ENCODE measurements around the gene SPR.
A peak's percentile ranks its signal among the peaks of the same experiment; 100 is the strongest.

SPR gene

DNA sequence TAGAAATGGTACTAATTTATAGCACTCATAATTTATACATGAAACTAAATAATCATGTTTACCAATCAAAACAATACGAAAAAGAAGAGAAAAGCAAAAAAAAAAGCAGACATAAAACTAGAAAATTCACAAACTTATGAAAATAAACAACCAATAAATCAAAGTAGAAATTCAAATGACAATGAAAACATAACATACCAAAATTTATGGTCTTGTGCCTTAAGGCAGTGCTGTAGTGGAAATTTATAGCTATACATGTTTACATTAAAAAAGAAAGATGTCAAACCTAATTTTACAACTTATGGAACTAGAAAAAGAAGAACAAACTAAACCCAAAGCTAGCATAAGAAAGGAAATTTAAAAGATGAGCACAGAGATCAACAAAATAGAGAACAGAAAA, 16.1 kb upstream of the SPR start:
- Mint-ChIP-seq H3K4me1 (ENCODE audit: low read depth) (no peaks in the 10 kb centered on the region), H3K27me3 (peaks cover 60% of the 10 kb centered on the region), H3K27ac (no peak overlapping the region), H3K4me3 (no peak overlapping the region), H3K9me3 (no peaks in the 10 kb centered on the region), H3K36me3 (ENCODE audit: low read depth) (no peaks in the 10 kb centered on the region)

DNA sequence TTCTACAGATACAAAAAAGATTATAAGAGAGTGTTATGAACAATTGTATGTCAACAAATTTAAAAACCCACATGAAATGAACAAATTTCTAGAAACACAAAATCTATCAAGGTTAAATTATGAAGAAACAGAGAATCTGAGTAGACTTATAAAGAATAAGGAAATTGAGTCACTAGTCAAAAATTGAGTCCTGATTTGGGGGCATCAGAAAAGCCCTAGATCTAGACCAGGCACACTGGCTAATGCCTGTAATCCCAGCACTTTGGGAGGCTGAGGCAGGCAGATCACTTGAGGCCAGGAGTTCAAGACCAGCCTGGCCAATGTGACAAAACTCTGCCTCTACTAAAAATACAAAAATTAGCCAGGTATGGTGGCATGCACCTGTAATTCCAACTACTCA, 15.3 kb upstream of the SPR start:
- Mint-ChIP-seq H3K4me3 (no peak overlapping the region), H3K27me3 (peaks cover 55% of the 10 kb centered on the region), H3K9me3 (no peaks in the 10 kb centered on the region), H3K4me1 (ENCODE audit: low read depth) (no peaks in the 10 kb centered on the region), H3K27ac (no peak overlapping the region), H3K36me3 (ENCODE audit: low read depth) (no peaks in the 10 kb centered on the region)

DNA sequence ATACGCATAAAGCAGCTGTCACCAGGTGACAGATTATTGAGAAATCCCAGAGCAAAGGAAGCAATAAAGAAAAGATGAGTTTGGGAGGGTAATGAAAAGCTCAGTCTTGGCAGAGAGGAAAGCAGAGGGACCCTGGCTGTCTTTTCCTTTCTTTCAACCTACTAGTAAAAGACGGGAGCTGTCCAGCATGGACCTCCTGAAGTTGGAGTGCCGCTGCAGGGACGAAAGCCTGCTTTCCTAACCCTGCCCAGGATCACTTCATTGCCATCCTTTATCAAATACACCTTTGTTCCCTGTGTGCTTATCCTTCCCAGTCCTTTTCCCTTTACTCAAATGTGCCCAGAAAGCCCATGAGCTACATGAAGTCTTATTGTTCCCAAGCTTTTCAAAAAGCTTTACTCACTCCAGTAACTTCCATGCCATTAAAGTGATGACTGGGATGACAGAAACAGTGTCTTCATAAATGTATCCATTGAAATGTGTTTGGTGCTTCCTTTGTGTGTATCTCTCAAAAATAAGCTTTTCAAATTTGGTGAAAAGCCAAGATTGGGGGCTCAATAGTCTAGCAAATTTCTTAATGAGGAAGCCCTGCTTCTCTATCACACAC, 3.7 kb upstream of the SPR start:
- H3K4me1 Mint-ChIP-seq (ENCODE audit: low read depth): no peaks in the 10 kb centered on the region
- peaks cover 63% of the 10 kb centered on the region for H3K27me3 Mint-ChIP-seq
- no peak overlapping the region for H3K27ac Mint-ChIP-seq
- H3K36me3 Mint-ChIP-seq (ENCODE audit: low read depth): no peaks in the 10 kb centered on the region
- no peak overlapping the region for H3K4me3 Mint-ChIP-seq
- no peaks in the 10 kb centered on the region for H3K9me3 Mint-ChIP-seq

DNA sequence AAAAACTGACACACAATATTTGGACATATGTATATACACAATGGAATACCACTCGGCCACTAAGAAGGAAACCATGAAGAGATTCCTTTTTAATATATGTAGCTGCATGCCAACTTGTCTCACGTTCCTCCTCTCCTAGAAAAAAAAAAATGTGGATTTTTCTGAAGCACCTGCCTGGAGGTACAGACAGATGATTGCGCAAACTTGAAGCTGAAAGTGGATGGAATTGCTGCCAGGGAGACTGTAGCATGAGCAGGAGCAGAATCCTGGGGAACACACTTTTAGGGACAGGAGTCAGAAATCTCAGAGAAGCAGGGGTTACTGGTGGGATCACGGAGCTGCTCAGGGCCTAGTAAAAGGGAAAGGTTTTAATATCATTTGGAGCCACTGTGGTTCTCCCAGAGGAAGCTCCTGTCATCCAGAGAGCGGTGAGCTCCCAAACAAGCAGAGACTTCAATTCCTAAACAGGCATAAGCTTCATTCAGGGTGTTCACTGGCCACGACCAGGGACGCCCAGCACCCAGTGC, 640 bp upstream of the SPR start:
- H3K4me1 Mint-ChIP-seq (ENCODE audit: low read depth): no peaks in the 10 kb centered on the region
- no peak overlapping the region for H3K27ac Mint-ChIP-seq
- no peaks in the 10 kb centered on the region for H3K36me3 Mint-ChIP-seq (ENCODE audit: low read depth)
- peaks cover 63% of the 10 kb centered on the region for H3K27me3 Mint-ChIP-seq
- peak overlapping the region; percentile 68 for H3K4me3 Mint-ChIP-seq
- H3K9me3 Mint-ChIP-seq: no peaks in the 10 kb centered on the region

- H3K27ac Mint-ChIP-seq: no peak overlapping the region
- peak overlapping the region; percentile 74 for H3K4me3 Mint-ChIP-seq
- no peaks in the 10 kb centered on the region for H3K4me1 Mint-ChIP-seq (ENCODE audit: low read depth)
- no peaks in the 10 kb centered on the region for H3K36me3 Mint-ChIP-seq (ENCODE audit: low read depth)
- H3K9me3 Mint-ChIP-seq: no peaks in the 10 kb centered on the region
- peaks cover 50% of the 10 kb centered on the region for H3K27me3 Mint-ChIP-seq
Observed at GRCh38 chr2:72887740-72888437, 681 bp downstream of the SPR start.

DNA sequence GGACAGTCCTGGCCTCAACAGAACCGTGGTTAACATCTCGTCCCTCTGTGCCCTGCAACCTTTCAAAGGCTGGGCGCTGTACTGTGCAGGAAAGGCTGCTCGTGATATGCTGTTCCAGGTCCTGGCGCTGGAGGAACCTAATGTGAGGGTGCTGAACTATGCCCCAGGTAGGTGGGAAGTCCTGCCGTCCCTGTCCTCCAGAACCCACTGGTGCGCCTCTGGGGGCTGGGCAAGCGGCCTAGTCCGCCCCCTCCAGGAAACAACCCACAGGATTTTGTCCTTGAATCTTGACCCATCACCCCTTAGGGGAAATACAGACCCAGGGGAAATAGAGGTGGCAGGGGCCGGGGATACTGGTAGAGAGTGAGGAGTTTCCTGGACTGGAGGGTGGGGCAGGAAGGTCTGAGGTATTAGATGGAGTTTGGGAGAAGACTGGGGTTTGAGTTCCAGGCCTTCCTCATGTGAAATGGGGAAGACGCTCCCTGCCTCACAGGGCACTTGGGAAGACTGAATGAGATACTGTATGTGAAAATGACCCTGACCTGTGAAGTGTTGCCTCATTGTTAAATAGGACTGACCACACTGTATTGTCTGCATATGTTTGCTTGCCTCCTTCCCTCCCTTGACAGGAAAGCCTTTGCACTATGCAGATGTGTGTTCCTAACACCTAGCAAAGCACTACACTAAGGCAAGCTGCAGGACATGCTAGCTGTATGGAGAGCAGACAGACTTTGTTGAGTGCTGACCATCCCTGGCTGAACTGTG, 1.4 kb downstream of the SPR start:
- peaks cover 43% of the 10 kb centered on the region for H3K27me3 Mint-ChIP-seq
- no peak overlapping the region for H3K27ac Mint-ChIP-seq
- H3K4me1 Mint-ChIP-seq (ENCODE audit: low read depth): no peaks in the 10 kb centered on the region
- H3K9me3 Mint-ChIP-seq: no peaks in the 10 kb centered on the region
- H3K4me3 Mint-ChIP-seq: peak overlapping the region; percentile 74
- H3K36me3 Mint-ChIP-seq (ENCODE audit: low read depth): no peaks in the 10 kb centered on the region

- Mint-ChIP-seq H3K36me3 (ENCODE audit: low read depth) (no peaks in the 10 kb centered on the region), H3K27me3 (peaks cover 36% of the 10 kb centered on the region), H3K4me3 (no peak overlapping the region), H3K9me3 (no peaks in the 10 kb centered on the region), H3K4me1 (ENCODE audit: low read depth) (no peaks in the 10 kb centered on the region), H3K27ac (no peak overlapping the region)
Observed at GRCh38 chr2:72889991-72890390, 2.8 kb downstream of the SPR start.

- H3K9me3 Mint-ChIP-seq: no peaks in the 10 kb centered on the region
- peaks cover 31% of the 10 kb centered on the region for H3K27me3 Mint-ChIP-seq
- no peak overlapping the region for H3K27ac Mint-ChIP-seq
- H3K4me1 Mint-ChIP-seq (ENCODE audit: low read depth): no peaks in the 10 kb centered on the region
- H3K36me3 Mint-ChIP-seq (ENCODE audit: low read depth): no peaks in the 10 kb centered on the region
- H3K4me3 Mint-ChIP-seq: no peak overlapping the region
Observed at GRCh38 chr2:72891091-72891818, 4.0 kb downstream of the SPR start.

DNA sequence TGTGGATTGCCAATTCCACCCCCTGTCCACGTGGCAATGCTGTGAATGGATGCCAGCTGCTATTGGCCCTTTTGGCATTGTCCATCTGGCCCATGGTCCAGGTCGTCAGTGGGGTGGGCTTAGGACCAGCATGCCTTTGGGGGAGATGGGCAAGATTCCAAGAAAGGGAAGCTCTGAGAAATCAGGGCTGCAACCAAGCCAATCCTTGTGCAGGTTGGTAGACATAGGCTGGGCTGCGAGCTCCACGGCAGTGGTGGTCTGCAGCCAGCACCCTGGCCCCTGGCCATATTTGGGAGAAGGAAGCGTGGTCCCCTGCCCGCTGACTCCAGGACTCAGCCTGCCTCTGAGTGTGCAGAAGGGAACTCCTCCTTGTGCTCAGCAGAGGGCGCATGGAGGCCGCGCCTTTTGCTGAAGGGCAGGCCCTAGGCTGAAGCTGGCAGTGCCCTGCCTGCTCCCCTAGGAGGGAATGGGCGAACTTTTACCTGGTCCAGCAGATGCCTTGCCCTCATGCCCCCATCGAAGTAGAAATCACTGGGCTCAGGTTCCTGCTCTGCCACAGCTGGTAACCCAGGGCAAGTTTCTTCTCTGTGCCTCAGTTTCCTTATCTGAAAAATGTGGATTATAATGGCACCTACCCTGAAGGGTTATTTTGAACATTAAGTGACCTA, 5.4 kb downstream of the SPR start:
- no peaks in the 10 kb centered on the region for H3K36me3 Mint-ChIP-seq (ENCODE audit: low read depth)
- H3K27ac Mint-ChIP-seq: no peak overlapping the region
- no peak overlapping the region for H3K4me3 Mint-ChIP-seq
- H3K9me3 Mint-ChIP-seq: no peaks in the 10 kb centered on the region
- no peaks in the 10 kb centered on the region for H3K4me1 Mint-ChIP-seq (ENCODE audit: low read depth)
- peaks cover 30% of the 10 kb centered on the region for H3K27me3 Mint-ChIP-seq

DNA sequence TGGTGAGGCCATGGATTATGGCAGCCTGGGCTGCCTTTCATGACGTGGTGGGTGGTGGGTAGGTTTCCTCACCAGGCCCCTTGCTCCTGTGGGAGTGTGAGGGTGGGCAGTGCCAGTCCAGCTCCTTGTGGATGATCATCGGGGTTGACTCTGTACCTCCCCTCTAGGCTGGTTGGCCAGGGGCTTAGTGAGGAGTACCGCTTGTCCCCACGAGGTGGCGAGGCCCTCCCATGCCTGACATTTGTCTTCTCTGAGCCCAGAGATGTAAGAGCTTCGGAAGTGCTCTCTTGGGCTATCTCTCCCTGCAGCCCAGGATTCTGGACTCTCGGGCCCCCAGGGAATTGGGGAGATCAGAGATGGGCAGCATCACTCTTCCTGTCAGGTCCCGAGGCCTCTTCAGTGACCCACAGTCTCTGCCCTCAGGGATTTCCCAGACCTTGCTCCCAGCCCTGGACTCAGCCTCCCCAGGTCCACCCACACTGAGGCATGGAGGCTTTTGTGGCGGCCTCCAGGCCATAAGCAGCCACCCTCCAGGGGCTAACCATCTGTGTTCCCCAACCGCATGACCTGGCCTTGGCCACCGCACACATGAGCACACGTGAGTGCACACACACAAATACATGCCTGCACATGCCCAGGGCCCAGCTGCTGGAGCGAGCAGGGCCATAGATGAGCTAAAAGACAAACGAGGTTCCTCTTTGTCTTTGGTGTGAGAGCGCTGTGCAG, 6.5 kb downstream of the SPR start:
- Mint-ChIP-seq H3K36me3 (ENCODE audit: low read depth) (no peaks in the 10 kb centered on the region), H3K27me3 (peaks cover 36% of the 10 kb centered on the region), H3K9me3 (no peaks in the 10 kb centered on the region), H3K27ac (no peak overlapping the region), H3K4me3 (no peak overlapping the region), H3K4me1 (ENCODE audit: low read depth) (no peaks in the 10 kb centered on the region)

DNA sequence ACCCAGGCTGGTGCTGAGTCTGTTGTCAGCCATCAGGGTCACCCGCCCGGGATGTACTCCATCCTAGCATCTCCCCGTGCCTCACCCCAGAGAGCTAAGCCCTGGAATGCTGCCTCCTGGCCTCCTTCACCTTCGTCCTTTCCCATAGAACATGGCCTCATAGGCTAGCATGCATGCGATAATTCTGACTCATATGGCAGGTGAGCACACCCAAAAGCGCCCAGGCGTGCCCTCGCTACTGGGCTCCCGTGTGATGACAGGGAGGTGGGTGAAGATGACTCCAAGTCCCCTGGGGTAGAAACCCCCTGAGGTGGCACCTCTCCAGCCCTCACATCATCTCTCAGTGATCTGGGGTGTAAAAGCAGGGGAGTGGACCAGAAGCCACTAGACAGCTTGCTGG, 7.3 kb downstream of the SPR start:
- Mint-ChIP-seq H3K4me1 (ENCODE audit: low read depth) (no peaks in the 10 kb centered on the region), H3K9me3 (no peaks in the 10 kb centered on the region), H3K27me3 (peaks cover 41% of the 10 kb centered on the region), H3K36me3 (ENCODE audit: low read depth) (no peaks in the 10 kb centered on the region), H3K4me3 (no peak overlapping the region), H3K27ac (no peak overlapping the region)

DNA sequence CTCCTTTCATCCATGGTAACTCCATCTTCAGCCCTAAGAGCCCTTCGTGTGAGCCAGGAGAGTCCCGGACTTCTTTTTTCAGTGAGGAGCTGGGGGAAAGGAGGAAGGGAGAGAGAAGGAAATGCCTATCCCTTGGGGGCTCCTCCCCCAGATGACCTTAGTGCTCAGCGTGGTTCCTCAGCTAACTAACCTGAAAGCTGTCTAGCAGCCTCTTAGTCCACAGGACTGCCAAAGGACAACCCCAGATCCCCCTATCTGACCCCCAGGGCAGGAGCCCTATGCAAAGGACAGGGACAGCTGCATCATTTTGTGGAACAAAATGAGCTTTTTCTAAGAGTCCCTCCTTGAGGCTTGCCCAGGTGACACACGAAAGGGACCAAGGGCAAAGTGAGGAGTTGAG, 7.9 kb downstream of the SPR start:
- H3K4me3 Mint-ChIP-seq: no peak overlapping the region
- H3K27ac Mint-ChIP-seq: no peak overlapping the region
- no peaks in the 10 kb centered on the region for H3K36me3 Mint-ChIP-seq (ENCODE audit: low read depth)
- no peaks in the 10 kb centered on the region for H3K4me1 Mint-ChIP-seq (ENCODE audit: low read depth)
- peaks cover 37% of the 10 kb centered on the region for H3K27me3 Mint-ChIP-seq
- H3K9me3 Mint-ChIP-seq: no peaks in the 10 kb centered on the region

GRCh38 chr2:72895759-72896281, 8.6 kb downstream of the SPR start:
- H3K27me3 Mint-ChIP-seq: peaks cover 41% of the 10 kb centered on the region
- H3K36me3 Mint-ChIP-seq (ENCODE audit: low read depth): no peaks in the 10 kb centered on the region
- H3K4me3 Mint-ChIP-seq: no peak overlapping the region
- H3K9me3 Mint-ChIP-seq: no peaks in the 10 kb centered on the region
- no peaks in the 10 kb centered on the region for H3K4me1 Mint-ChIP-seq (ENCODE audit: low read depth)
- no peak overlapping the region for H3K27ac Mint-ChIP-seq

- Mint-ChIP-seq H3K36me3 (ENCODE audit: low read depth) (no peaks in the 10 kb centered on the region), H3K4me1 (ENCODE audit: low read depth) (no peaks in the 10 kb centered on the region), H3K27me3 (peaks cover 45% of the 10 kb centered on the region), H3K27ac (no peak overlapping the region), H3K4me3 (no peak overlapping the region), H3K9me3 (no peaks in the 10 kb centered on the region)
Observed at GRCh38 chr2:72896446-72896845, 9.2 kb downstream of the SPR start.
